Measurements from ENCODE around the gene COX7B.
A peak's percentile ranks its signal among the peaks of the same experiment; 100 is the strongest.
"Not testable (repeated sequence)": the region's sequence is repeated elsewhere in the genome, so short reads cannot be mapped to it uniquely, and the experiment has no call there.

Gene COX7B, protein sequence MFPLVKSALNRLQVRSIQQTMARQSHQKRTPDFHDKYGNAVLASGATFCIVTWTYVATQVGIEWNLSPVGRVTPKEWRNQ

DNA sequence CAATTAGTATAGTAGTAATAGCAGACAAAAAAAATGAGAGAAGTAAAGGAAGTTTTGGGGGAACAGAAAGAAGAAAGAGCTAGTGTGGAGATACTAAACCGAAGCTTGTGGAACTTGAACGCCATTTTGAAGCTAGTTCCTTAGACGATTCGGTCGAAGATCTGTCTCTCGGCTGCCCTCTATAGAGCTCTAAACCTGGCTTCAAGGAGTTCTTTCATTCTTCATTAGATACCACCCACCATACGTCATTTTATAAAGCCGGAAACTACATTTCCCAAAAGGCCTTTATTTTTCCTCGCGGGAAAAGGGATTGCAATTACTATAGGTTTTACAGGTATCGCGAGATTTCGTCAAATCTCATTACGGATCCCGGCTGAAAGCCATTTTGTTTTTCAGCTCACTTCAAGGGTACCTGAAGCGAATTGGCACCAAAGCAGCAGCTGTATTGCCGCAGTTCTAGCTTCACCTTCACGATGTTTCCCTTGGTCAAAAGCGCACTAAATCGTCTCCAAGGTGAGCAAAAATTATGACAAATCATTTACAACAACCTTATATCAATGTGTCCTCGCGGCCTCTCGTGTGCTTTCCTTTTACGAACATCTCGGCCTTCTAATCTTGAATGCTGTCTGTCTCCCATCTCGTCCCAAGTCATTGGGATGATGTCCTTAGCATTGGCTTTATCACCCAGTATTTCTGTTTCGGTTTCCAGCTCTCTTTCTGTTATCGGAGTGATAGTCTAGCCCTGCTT, at the start of gene COX7B:
TSS of gene COX7B (plus strand) at position 388 of the 748 bp plus-strand sequence. CDS start at position 474, 86 bp downstream.
- DNase-seq = peak; percentile 96

DNA sequence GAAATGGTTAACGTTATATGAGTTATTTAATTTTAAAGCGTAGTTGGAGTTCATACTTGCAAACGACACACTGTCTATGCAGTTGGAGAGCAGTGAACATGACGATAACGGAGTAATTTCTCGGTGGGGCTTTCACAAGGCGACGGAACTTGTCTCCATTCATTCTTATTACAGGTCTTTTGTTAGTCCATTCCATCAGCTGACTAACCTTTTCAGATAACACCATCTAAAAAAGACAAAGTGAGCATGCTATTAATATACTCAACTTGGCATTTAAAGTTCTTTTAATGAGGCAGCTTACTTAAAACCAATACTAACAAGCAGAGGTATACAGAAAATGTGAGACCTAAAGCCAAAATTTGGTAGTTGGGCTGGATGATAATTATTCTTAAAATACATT, 23.9 kb upstream of the COX7B start:
- DNase-seq = no peak

DNA sequence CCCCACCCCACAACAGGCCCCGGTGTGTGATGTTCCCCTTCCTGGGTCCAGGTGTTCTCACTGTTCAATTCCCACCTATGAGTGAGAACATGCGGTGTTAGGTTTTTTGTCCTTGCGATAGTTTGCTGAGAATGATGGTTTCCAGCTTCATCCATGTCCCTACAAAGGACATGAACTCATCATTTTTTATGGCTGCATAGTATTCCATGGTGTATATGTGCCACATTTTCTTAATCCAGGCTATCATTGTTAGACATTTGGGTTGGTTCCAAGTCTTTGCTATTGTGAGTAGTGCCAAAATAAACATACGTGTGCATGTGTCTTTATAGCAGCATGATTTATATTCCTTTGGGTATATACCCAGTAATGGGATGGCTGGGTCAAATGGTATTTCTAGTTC, 17.9 kb upstream of the COX7B start:
- not testable (repeated sequence) for DNase-seq

DNA sequence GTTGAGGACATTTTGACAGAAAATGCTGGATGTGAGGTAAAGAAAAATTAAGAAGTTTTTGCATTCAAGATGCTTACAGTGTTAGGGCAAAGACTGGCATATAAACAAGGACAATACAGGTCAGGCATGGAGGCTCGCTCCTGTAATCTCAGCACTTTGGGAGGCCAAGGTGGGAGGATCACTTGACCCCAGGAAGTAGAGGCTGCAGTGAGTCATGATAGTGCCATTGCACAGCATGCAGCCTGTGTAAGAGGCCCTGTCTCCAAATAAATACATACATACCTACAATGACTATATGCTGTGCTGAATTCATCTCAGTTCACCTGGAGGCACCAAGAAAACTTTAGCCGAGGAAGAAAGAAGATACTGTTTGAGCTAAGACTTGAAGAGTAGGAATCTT, 6.4 kb upstream of the COX7B start:
- DNase-seq = no peak

DNA sequence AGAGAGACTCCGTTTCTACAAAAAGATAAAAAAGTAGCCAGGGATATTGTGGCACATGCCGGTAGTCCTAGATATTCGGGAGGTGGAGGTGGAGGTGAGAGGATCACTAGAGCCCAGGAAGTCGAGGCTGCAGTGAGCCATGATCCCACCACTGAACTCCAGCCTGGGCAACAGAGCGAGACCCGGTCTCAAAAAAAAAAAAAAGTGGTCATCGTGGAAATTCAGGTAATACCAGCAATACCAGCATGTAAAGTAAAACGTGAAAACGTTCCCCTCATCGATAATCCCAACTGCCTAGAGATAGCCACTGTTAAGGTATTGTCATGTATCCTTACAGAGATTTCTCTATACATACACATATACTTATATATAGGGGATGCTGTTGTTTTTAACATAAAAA, 5.6 kb upstream of the COX7B start:
- DNase-seq = no peak

DNA sequence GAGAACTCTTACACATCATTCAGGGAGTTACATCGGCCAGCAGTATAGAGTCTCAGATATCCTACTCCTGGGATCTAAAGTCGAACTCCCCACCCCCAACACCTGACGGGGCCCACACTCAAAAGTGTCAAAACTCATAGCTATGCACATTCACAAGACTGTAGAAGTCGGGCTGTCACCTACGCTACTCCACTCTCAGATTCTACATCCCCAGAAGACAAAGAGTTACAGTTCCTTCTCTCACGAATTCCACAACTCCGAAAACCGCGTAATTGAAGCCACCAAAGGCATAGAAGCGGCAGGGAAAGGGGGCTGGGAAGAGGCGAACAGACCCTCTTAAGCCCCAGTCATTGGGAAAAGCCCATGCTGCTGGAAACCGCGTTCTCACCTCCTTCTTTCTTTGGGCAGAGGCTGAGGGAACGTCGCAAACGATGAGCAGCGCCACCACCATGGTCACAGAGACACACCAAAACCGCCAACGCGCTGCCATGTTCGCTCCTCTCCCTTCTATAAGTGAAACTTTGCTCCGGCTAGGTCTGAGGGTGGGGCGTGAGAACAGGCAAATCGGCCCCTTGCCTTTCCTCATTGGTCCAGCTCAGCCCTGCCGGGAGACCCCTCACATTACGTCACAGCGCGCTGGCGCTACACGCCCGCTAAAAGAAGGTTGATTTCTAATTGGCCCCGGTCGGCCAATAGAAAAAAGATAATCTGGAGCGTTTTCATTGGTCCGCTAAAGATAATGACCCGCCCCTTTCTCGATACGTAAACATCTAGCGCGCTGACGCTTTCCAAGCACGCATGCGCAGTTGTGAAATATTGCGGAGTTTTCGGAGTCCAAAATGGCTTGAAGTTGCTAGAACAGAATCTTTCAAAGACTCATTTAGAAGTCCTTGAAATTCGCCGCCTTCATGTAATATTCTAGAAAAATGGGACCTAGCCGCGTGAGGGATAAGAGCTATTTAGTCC, 4.1 kb upstream of the COX7B start, which contains the start of gene MAGT1:
TSS of gene MAGT1 (minus strand) at position 515 of the 966 bp plus-strand sequence. CDS start at position 490, 25 bp downstream.
- DNase-seq = peak; percentile 97

DNA sequence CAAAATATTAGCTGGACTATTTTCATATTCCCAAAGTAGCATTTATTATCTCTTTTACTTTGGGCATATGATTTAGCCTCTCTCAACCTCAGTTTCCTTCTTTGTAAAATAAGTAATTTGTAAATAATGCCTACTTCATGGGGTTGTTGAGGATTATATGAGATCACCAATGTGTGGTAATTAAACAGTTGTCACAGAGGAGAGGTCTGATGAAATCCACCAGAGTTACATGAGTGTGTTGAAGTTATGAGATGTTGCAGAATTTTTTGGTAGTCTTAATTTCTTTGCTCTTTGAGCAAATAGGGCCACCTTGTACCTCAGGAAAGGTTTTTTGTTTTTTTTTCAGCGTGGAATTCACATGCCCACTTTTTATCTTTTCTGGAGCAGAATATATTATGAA, 1.4 kb downstream of the COX7B start:
- no peak for DNase-seq

DNA sequence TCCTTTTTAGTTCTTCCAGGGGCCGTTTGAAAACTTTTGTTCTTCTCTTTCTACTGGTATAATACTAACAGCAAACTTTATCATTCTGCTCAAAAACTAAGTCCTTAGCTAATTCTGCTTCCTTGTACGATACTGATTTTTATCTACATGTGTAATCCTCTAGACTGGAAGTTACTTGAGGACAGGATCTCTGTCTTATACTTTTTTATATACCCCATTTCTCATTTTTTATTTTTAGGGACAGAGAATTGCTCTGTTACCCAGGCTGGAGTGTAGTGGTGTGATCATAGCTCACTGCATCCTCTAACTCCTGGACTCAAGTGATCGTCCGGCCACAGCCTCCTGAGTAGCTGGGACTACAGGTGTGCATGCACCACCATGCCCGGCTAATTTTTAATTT, 2.2 kb downstream of the COX7B start:
- DNase-seq = no peak

DNA sequence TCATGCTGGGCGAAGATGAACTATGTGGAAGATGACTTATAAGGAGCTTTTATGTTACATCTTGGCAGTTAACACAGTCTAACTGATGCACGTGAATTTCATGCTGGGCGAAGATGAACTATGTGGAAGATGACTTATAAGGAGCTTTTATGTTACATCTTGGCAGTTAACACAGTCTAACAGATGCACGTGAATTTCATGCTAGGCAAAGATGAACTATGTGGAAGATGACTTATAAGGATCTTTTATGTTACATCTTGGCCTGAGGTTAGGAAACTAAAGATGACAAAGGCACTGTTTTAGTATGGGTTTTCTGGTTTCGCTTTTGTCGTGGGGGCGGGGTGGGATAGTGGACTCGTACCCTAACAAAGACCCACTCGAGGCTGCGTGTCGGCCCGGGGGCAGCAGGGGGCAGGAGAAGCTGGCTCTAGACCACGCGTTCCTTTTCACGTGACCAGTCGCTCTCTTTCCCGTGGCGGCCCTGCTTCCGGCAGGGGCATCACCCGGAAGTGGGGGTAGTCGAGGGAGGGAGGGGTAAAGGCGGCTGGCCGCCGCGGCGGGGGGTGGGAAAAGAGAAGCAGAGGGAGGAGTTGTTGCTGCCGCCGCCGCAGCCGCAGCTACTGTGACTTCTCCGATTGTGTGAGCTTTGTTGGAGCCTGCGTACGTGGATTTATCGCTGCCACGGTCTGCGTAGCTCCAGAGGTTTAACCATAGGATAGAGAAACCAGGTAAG, 11.0 kb downstream of the COX7B start, which contains the start of gene ATP7A:
TSS of gene ATP7A (plus strand) at position 586 of the 733 bp plus-strand sequence. CDS start 60,949 bp downstream, outside the sequence.
- peak; percentile 96 for DNase-seq

DNA sequence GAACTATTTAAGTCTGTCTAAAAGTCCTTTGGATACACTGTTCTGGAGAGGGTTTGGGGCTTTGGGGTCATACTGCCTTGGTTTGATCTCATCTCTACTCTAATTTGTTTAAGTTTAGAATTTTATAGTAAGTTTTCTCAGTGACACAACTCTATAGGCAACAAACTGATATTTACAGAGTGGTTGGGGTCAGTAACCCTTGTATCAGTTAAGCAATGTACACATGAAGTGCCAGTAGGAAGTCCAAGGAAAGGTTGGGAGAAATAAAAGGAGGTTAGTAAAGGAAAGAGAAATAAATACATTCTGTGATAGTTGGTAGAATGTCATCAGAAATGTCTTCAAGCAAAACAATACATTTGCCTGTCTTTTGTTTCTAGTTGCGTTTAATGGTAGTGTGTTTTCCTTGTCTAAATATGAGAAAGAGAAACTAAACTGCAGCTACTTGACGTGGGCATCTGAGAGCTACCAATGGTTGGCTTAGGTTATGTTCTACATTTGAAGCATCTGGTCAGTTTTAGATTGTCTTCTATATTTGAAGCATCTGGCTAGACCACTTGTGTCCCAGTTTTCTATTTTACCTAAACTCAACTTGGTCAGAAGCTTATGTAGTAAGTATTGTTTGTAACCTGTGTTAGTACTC, 18.1 kb downstream of the COX7B start:
- no peak for DNase-seq

DNA sequence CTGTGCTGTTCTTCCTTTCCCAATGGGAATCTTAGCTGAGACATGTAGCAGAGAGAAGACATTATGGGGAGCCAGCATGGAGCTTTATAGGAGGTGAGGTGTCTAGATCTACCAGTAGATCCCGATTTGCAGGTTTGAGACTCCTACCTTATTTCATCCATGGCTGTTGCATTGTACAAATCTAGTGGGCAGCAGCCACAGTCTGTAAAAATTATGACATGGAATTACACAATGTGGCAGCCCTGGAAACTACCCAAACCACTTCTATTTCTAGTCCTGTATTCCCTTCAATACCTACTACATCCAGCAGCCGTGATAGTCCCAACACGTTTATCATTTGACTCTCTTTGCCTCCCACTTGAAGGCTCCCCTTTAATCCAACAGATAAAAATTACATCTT, 19.3 kb downstream of the COX7B start:
- no peak for DNase-seq

DNA sequence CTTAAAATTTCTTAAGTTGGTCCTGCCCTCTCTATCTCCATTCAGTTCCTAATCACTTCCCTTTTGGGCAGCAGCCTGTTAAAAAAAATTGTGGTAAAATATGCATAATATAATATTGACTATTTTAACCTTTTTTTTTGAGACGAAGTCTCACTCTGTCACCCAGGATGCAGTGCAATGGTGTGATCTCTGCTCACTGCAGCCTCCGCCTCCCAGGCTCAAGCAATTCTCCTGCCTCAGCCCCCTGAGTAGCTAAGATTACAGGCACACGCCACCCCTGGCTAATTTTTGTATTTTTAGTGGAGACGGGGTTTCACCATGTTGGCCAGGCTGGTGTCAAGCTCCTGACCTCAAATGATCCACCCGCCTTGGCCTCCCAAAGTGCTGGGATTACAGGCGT, 20.1 kb downstream of the COX7B start:
- not testable (repeated sequence) for DNase-seq

DNA sequence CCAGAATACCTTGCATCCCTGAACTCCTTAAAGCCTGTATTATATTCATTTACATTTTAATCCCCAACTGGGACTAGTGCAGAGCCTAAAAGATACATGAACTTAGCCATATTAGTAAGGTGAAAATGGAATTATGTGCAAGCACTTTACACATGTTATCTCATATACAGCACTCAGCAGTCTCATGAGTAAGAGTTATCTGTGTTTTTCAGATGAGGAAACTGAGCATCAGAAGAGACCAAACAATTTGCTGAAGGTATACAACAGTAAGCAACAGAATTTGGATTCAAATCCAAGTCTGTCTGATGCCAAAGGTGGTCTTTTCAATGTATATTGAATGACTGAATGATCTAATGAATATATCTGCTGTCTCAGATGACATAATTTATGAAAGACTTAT, 23.5 kb downstream of the COX7B start:
- DNase-seq = no peak

DNA sequence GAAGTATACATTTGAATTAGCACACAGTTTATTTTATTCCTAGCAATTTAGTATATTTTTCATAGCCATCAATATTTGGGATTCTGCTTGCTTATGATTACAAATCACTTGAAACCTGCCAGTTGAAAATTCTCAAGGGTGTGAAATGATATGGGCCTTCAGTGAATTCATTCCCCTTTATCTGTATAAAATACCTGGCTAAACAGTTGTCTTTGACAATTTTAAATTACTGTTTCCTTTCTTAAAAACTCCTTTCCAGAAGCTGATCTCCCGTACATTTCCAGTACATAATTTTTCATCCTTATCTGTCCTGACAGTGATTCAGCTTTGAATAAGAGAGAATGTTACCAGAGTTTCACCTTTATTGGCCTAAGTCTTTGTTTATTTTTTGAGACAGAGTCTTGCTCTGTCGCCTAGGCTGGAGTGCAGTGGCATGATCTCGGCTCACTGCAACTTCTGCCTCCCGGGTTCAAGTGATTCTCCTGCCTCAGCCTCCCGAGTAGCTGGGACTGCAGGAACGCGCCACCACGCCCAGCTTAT, 25.1 kb downstream of the COX7B start:
- no peak for DNase-seq

DNA sequence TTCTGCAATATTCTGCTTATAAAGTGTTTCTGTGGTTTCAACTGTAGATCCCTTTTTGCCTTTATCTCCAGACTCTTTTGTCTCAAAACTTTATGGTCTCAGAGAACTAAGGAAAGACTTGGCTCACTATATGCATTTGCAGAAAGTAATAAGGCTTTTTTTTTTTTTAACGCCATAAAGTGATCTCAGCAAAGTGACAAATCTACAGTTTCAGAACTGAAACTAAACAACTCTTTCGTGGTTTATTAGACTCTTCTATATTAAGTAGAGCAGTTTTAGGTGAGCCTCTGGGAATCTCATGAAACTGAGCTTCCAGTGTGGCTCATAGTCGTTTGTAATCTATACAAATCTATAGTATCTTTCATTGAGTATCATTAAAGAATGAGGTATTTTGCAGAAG, 26.5 kb downstream of the COX7B start:
- DNase-seq = no peak

DNA sequence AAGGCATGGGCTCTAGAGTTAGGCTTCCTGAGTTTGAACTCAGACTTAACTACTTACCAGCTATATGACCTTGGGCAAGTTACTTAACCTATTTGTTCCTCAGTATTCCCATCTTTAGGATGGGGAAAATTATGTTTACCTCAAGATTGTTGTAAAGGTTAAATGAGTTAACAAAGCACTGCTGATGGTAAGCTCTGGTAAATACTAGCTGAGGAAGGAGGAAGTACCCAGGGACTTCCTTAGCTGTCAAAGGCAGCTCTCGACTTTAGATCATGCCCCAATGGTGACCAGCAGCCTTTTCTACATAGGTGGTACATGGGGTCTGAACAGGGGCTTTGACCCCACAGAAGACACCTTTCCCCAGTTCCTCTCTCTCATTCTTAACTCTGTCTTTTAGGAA, 31.3 kb downstream of the COX7B start:
- no peak for DNase-seq

DNA sequence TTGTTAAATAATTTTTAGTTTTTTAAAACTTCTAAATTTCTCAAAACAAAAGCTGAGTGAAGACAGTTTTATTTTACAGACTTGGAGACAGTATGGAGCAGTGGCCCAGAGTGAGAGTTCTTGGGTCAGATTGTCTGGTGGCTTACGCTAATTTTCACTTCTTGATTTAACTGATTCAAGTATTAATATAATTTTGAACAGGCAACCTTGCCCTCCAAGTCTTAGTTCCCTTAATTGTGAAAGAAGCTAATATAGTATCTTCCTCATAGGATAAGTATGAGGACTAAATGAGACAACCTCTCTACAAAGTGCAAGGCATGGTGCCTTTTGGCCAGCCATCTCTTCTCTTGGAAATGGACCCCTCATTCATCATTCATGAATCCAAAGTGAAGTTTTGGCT, 36.6 kb downstream of the COX7B start:
- no peak for DNase-seq

DNA sequence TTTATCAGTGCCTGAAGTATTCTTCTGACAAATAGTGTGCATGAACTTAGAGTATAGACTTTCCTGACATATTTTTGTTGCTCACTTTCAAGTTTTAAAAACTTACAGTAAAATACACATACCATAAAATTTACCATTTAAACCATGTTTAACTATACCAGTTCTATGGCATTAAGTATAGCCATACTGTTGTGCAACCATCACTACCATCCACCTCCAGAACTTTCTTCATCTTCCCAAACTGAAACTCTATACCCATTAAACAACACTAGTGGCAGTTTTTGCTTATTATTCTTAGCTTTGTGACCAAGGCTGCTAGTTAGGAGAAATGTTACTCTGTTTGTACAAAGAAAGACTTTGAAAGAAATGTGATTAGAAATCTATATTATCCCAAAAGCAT, 37.0 kb downstream of the COX7B start:
- DNase-seq = no peak

DNA sequence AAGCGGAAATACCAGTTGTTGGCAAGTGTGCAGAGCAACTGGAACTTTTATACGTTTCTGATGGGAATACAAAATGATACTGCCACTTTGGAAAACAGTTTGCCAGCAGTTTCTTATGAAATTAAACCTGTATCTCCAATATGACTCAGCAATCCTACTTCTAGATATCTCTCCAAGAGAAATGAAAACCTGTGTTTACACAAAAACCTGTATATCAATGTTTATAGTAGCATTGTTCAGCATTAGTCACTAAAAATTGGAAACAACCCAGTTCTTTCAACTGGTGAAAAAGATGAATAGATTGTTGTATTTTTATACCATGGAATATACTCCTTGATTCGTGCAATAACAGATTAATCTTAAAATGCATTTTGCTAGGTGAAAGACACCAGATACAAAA, 38.0 kb downstream of the COX7B start:
- DNase-seq = no peak

DNA sequence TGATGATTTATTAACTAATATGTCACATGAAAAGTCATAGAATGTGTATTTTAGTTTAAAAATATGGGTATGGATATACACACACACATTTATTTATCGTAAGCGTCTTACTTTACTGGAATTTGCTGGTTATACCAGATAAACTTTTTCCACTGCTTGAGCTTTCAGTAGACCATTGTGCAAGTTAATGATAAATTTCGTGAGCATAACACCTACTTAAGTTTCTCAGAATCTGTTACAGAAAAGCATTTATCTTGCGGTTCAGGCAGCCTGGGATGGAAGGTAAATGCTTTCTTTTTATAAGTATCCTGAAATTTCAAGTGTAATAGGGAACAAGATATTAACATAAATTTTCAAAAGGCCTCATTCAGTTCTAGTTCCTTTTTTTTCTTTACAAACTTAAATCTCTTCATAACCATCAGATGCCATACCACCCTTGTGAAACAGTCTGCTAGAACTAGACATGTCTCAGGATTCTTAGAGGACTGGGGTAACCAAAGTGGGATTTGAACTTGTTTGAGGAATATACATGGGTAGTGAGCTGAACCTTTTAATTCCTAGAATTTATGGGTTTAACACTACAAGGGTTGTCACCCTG, 38.9 kb downstream of the COX7B start:
- no peak for DNase-seq

DNA sequence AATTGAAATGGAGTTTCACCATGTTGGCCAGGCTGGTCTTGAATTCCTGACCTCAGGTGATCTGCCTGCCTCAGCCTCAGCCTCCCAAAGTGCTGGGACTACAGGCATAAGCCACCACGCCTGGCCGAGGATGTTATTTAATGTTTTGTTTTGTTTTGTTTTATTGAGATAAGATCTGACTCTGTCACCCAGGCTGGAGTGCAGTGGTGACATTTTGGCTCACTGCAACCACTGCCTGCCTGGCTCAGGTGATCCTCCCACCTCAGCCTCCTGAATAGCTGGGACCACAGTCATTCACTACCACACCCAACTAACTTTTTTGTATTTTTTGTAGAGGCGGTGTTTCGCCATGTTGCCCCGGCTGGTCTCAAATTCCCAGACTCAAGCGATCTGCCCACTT, 45.8 kb downstream of the COX7B start:
- DNase-seq = not testable (repeated sequence)

Data from RPMI8226 (cell line).